ENCODE results near the gene ARHGAP27. TPM values are rescaled to one million over a fixed set of nuclear protein-coding genes. Genes with fewer than 3 reads are reported as not detected.

The ARHGAP27 gene
- total and polyA plus RNA-seq, 2 of the 4 experiments (the other 2 are of a cell fraction): under 0.01 to 0.89 TPM

- TF ChIP-seq MXI1 (IDR thresholded peaks at IDR 0.05; ENCODE audit: borderline replicate concordance, low read depth, low read length) (no peak), MAFK (IDR thresholded peaks at IDR 0.05; ENCODE audit: low read depth, low read length) (no peak)
Measured at GRCh38 chr17:45425125-45425983, 7.3 kb downstream of the ARHGAP27 start (continued).

- no peak for ATAC-seq (ENCODE audit: low read depth)
- CTCF ChIA-PET: no interaction called here
Measured at GRCh38 chr17:45424769-45425124, 7.9 kb downstream of the ARHGAP27 start.

More at GRCh38 chr17:45424769-45425124, 7.9 kb downstream of the ARHGAP27 start:
- Histone ChIP-seq H3K4me3 (ENCODE audit: insufficient read depth, low read depth, low read length) (no peak overlapping the region), H3K36me3 (ENCODE audit: control insufficient read depth, insufficient read depth, low read length) (no peaks in the 10 kb centered on the region), H4K91ac (ENCODE audit: insufficient read depth, low read depth, low read length) (no peak overlapping the region), H2AK5ac (ENCODE audit: low read depth, low read length) (no peak overlapping the region), H3K23ac (ENCODE audit: low read depth, low read length) (no peak overlapping the region), H3K14ac (replicated peaks; ENCODE audit: low read depth, low read length) (no peak overlapping the region), H4K5ac (ENCODE audit: low read depth, low read length) (no peak overlapping the region), H2AFZ (replicated peaks; ENCODE audit: low read length, poor library complexity) (no peak overlapping the region), H3K4me1 (ENCODE audit: control insufficient read depth, insufficient read depth, low read length) (no peaks in the 10 kb centered on the region), H4K8ac (ENCODE audit: low read depth in 2 of 2, low read length in 2 of 2) (no peak overlapping the region), H3K56ac (ENCODE audit: extremely low read depth, insufficient read depth, low read length) (no peak overlapping the region), H4K20me1 (ENCODE audit: insufficient read depth, low read length) (peaks cover 10% of the 10 kb centered on the region; the same call in 1 of the 2 replicates), H3K9me3 (ENCODE audit: control insufficient read depth, insufficient read depth, low read length) (no peaks in the 10 kb centered on the region), H2BK5ac (ENCODE audit: low read depth, low read length, poor library complexity, severe bottlenecking) (no peak overlapping the region), H3K27me3 (ENCODE audit: control insufficient read depth, insufficient read depth, low read length) (peaks cover 30% of the 10 kb centered on the region), H3K79me1 (ENCODE audit: low read depth in 1 of 2, low read length in 2 of 2) (no peaks in the 10 kb centered on the region), H3K4me2 (ENCODE audit: low read depth, low read length) (no peak overlapping the region), H3K18ac (ENCODE audit: low read depth, low read length) (no peak overlapping the region), H3K4ac (ENCODE audit: low read depth, low read length) (no peak overlapping the region), H2BK20ac (ENCODE audit: low read depth, low read length) (no peak overlapping the region), H2BK120ac (ENCODE audit: low read depth, low read length) (no peak overlapping the region), H2BK15ac (ENCODE audit: low read depth, low read length) (no peak overlapping the region), H2AK9ac (replicated peaks; ENCODE audit: low read depth, low read length, poor library complexity) (no peak overlapping the region), H3K27ac (ENCODE audit: insufficient read depth, low read length) (no peak overlapping the region), H3K9ac (ENCODE audit: low read depth, low read length) (no peak overlapping the region), H3K9me1 (ENCODE audit: insufficient read depth, low read length) (no peaks in the 10 kb centered on the region)
- intact Hi-C loops (cut with micrococcal nuclease): loop anchor here (1.0 to 10.0 kb wide), 3 partner anchors 29 to 430 kb away; no protein-coding TSS in a partner anchor
- TF ChIP-seq NFE2L2 (IDR thresholded peaks at IDR 0.05; ENCODE audit: low read depth, low read length) (no peak), POLR2A (IDR thresholded peaks at IDR 0.05; ENCODE audit: low read depth, low read length) (no peak), ELK1 (IDR thresholded peaks at IDR 0.05; ENCODE audit: borderline replicate concordance, low read depth, low read length) (no peak), MAFK (IDR thresholded peaks at IDR 0.05; ENCODE audit: low read depth, low read length) (no peak), RAD21 (IDR thresholded peaks at IDR 0.05; ENCODE audit: low read length) (no peak), CTCF (conservative IDR thresholded peaks at IDR 0.05; ENCODE audit: low read depth, low read length) (no peak), MXI1 (IDR thresholded peaks at IDR 0.05; ENCODE audit: borderline replicate concordance, low read depth, low read length) (no peak), RCOR1 (IDR thresholded peaks at IDR 0.05; ENCODE audit: insufficient replicate concordance, low read length) (no peak), RFX5 (IDR thresholded peaks at IDR 0.05; ENCODE audit: low read depth, low read length) (no peak), MAZ (IDR thresholded peaks at IDR 0.05; ENCODE audit: borderline replicate concordance, low read depth, low read length) (no peak)
- 86% methylated on average over 4 of the region's 6 CpGs; no CpG with 5 or more reads in 1 of the 2 experiments for WGBS, 2 experiments (ENCODE audit: extremely low coverage in 2 of 2, insufficient read length in 1 of 2)
- dilution Hi-C loops (cut with HindIII; ENCODE audit: low sequenced_read_pairs, unreplicated experiment): no loop called here
- POLR2A ChIA-PET (ENCODE audit: unreplicated experiment): no interaction called here
- BruUV-seq (replicated peaks): no TSS peak
- no peak for DNase-seq
- in situ Hi-C loops (cut with MboI; ENCODE audit: low sequenced_read_pairs): loop anchor here (25.0 kb wide), 1 partner anchor 413 kb away; the partner anchor contains the start of gene SPPL2C

Data from IMR-90 (cell line).